PC-9 (cell line): ENCODE results near the gene ELMO3. TPM values are rescaled to one million over a fixed set of nuclear protein-coding genes. Genes with fewer than 3 reads are reported as not detected.

Source experiments
- BruUV-seq: library from RNA; stranded (reverse); fragments of 400-500 nt; replicated peaks from 2 replicates; lab custom pipeline; 2021; lab: Mats Ljungman, UMichigan
- CTCF ChIA-PET: fragments of 300-600 bp; sonication (Branson Sonifier 250); formaldehyde crosslinking; loops from one replicate; lab custom pipeline; 2022; ENCODE audit warnings: antibody characterized with exemption; lab: Charles Lee
- POLR2A ChIA-PET: fragments of 300-600 bp; sonication (Branson Sonifier 250); formaldehyde crosslinking; loops from one replicate; lab custom pipeline; 2022; ENCODE audit warnings: antibody characterized with exemption; ENCODE audit not compliant: unreplicated experiment; lab: Charles Lee
- DNase-seq, 2 experiments: peaks; one replicate each; pipeline versions ENCODE4 v3.0.0 to v3.0.0-alpha.2; 2015 to 2022; ENCODE audit warnings: mixed read lengths in 1 of 2
- H2AFZ ChIP-seq: fragments of 200-600 bp; sonication (generic); 2 replicates; pipeline ENCODE4 v1.8.1; 2017; ENCODE audit warnings: antibody characterized with exemption
- H3F3A ChIP-seq: fragments of 200-600 bp; sonication (generic); 2 replicates; pipeline ENCODE4 v1.8.1; 2017; ENCODE audit warnings: antibody characterized with exemption, mild to moderate bottlenecking, low read depth; ENCODE audit not compliant: insufficient read depth
- H3K27ac ChIP-seq: fragments of 200-600 bp; sonication (generic); 2 replicates; pipeline ENCODE4 v1.6.1; 2016; ENCODE audit warnings: mixed run types
- H3K27me3 ChIP-seq: fragments of 200-600 bp; sonication (generic); 2 replicates; pipeline ENCODE4 v1.6.1; 2016; ENCODE audit warnings: low read depth, mixed run types; ENCODE audit not compliant: insufficient read depth
- H3K36me3 ChIP-seq: fragments of 200-600 bp; sonication (generic); 2 replicates; pipeline ENCODE4 v1.6.1; 2016; ENCODE audit warnings: low read depth, mixed run types
- H3K4me1 ChIP-seq: fragments of 200-600 bp; sonication (generic); replicated peaks from 2 replicates; pipeline ENCODE4 v1.6.1; 2016; ENCODE audit warnings: mixed run types; ENCODE audit not compliant: insufficient read depth
- H3K4me2 ChIP-seq: fragments of 200-600 bp; sonication (generic); 2 replicates; pipeline ENCODE4 v1.6.1; 2017; ENCODE audit warnings: mixed run types
- H3K4me3 ChIP-seq: fragments of 200-600 bp; sonication (generic); 2 replicates; pipeline ENCODE4 v1.6.1; 2016; ENCODE audit warnings: mixed run types
- H3K79me2 ChIP-seq: fragments of 200-600 bp; sonication (generic); 2 replicates; pipeline ENCODE4 v1.6.1; 2017; ENCODE audit warnings: low read depth, mixed run types
- H3K9me2 ChIP-seq: fragments of 200-600 bp; sonication (generic); 2 replicates; pipeline ENCODE4 v1.8.1; 2017; ENCODE audit warnings: mild to moderate bottlenecking; ENCODE audit not compliant: insufficient read depth
- H3K9me3 ChIP-seq: fragments of 200-600 bp; sonication (generic); 2 replicates; pipeline ENCODE4 v1.8.1; 2016; ENCODE audit warnings: low read depth; ENCODE audit not compliant: insufficient read depth
- H4K20me1 ChIP-seq: fragments of 200-600 bp; sonication (generic); 2 replicates; pipeline ENCODE4 v1.8.1; 2017; ENCODE audit not compliant: insufficient read depth
- EZH2 ChIP-seq: fragments of 200-600 bp; sonication (generic); IDR thresholded peaks from 2 replicates; pipeline ENCODE4 v1.8.0; 2017; ENCODE audit warnings: antibody characterized with exemption, low read depth
- intact Hi-C: fragments of 100-400 bp; cut with micrococcal nuclease; formaldehyde crosslinking; loops from one replicate; pipeline ENCODE4 v1.10.0; 2022; ENCODE audit not compliant: unreplicated experiment
- total RNA-seq: library from RNA; stranded (reverse); gene quantifications from 2 replicates; pipeline ENCODE4 v1.2.3, GENCODE V29; 2021
- TF ChIP-seq, protein P1 (sequence below): fragments of 200-600 bp; sonication (generic); conservative IDR thresholded peaks from 2 replicates; pipeline ENCODE4 v1.6.1; 2017; ENCODE audit warnings: mixed run types, antibody characterized with exemption, mild to moderate bottlenecking, moderate library complexity

The ELMO3 gene
- total RNA-seq, 1 experiment from 2014 or later, result 32.4 TPM

- Histone ChIP-seq H3K27me3 (no peaks in the 10 kb centered on the region), H3K4me2 (no peak overlapping the region), H3K9me3 (no peaks in the 10 kb centered on the region), H3K36me3 (no peaks in the 10 kb centered on the region), H3K9me2 (no peaks in the 10 kb centered on the region), H2AFZ (no peak overlapping the region), H3K79me2 (peaks cover 9% of the 10 kb centered on the region), H3K27ac (no peak overlapping the region), H3K4me1 (peaks cover 5% of the 10 kb centered on the region), H3F3A (peaks cover 9% of the 10 kb centered on the region; the same call in 1 of the 2 replicates), H3K4me3 (no peak overlapping the region), H4K20me1 (no peaks in the 10 kb centered on the region)
- no peak for DNase-seq
- CTCF ChIA-PET, result no interaction called here
- POLR2A ChIA-PET, result no interaction called here
- TF ChIP-seq, protein P1, sequence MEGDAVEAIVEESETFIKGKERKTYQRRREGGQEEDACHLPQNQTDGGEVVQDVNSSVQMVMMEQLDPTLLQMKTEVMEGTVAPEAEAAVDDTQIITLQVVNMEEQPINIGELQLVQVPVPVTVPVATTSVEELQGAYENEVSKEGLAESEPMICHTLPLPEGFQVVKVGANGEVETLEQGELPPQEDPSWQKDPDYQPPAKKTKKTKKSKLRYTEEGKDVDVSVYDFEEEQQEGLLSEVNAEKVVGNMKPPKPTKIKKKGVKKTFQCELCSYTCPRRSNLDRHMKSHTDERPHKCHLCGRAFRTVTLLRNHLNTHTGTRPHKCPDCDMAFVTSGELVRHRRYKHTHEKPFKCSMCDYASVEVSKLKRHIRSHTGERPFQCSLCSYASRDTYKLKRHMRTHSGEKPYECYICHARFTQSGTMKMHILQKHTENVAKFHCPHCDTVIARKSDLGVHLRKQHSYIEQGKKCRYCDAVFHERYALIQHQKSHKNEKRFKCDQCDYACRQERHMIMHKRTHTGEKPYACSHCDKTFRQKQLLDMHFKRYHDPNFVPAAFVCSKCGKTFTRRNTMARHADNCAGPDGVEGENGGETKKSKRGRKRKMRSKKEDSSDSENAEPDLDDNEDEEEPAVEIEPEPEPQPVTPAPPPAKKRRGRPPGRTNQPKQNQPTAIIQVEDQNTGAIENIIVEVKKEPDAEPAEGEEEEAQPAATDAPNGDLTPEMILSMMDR, result no peak
- no peak for TF ChIP-seq EZH2
- intact Hi-C loops, result no loop called here
- no TSS peak for BruUV-seq
Measured at GRCh38 chr16:67163164-67163998, 35.5 kb upstream of the ELMO3 start.

DNA sequence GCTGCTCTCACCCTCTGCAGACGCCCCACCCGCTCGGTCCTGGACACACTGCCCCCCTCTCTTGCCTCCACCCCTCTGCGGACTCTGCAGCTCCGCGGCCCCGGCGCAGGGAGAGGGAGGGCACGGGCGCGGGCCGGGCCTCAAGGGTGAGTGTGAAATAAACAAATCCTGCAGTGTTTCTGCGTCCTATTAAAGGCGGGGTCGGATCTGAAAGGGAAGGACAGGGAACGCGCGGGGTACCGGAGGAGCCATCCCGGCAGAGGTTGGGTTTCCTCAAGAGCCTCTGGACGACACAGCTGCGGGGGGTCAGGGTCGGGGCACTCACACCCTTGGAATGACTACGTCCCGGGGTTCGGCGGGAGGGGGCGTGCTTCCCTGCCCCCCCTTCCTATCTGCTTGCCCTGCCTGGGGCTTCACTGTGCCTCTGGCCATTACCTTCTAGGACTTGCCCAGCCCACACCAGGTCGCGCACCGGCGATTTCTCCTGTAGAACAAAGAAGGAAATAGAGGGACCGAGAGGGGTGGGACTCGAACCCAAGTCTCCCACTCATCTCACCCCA lies 34.9 kb upstream of the ELMO3 start:
- DNase-seq, result peak in 1 of 2 experiments; percentile 32
- POLR2A ChIA-PET, result no interaction called here

GRCh38 chr16:67164599-67165061 lies 34.3 kb upstream of the ELMO3 start, which contains the start of gene HSF4:
HSF4 (plus strand) TSS chr16:67164745; CDS start chr16:67164812, 67 bp downstream.
- no peak for DNase-seq
- H3K9me2 ChIP-seq, result no peaks in the 10 kb centered on the region
- peaks cover 6% of the 10 kb centered on the region for H3K4me1 ChIP-seq
- H3K27ac ChIP-seq, result no peak within 1 kb of the TSS
- no peaks in the 10 kb centered on the region for H3K36me3 ChIP-seq
- ChIA-PET POLR2A (no interaction called here), CTCF (no interaction called here)
- no peak for TF ChIP-seq EZH2
- TF ChIP-seq, protein P1, result no peak
- H2AFZ ChIP-seq, result no peak within 1 kb of the TSS
- no peak within 1 kb of the TSS for H3K4me3 ChIP-seq
- H4K20me1 ChIP-seq, result no peaks in the 10 kb centered on the region
- no peak within 1 kb of the TSS for H3K4me2 ChIP-seq
- no TSS peak for BruUV-seq
- no peaks in the 10 kb centered on the region for H3K9me3 ChIP-seq
- peaks cover 6% of the 10 kb centered on the region; the same call in 1 of the 2 replicates for H3F3A ChIP-seq
- H3K27me3 ChIP-seq, result no peaks in the 10 kb centered on the region
- no peaks in the 10 kb centered on the region; the same call in 1 of the 2 replicates for H3K79me2 ChIP-seq
- intact Hi-C loops, result no loop called here

More for the DNA sequence above, 34.9 kb upstream of the ELMO3 start:
- Histone ChIP-seq H2AFZ (no peak overlapping the region), H3K27ac (no peak overlapping the region), H3K79me2 (peaks cover 3% of the 10 kb centered on the region), H3K36me3 (no peaks in the 10 kb centered on the region), H3K4me3 (no peak overlapping the region), H3F3A (peaks cover 6% of the 10 kb centered on the region; the same call in 1 of the 2 replicates), H3K4me1 (0 out of 2 replicates have a peak, but pooled peaks cover under 1% of the 10 kb centered on the region), H3K27me3 (no peaks in the 10 kb centered on the region), H3K9me2 (no peaks in the 10 kb centered on the region), H3K9me3 (no peaks in the 10 kb centered on the region), H3K4me2 (no peak overlapping the region), H4K20me1 (no peaks in the 10 kb centered on the region)
- BruUV-seq, result no TSS peak
- intact Hi-C loops, result no loop called here
- TF ChIP-seq, protein P1, result no peak
- no peak for TF ChIP-seq EZH2
- CTCF ChIA-PET, result no interaction called here
